Activated CD4-positive, alpha-beta T cell treated with anti-CD3 and anti-CD28 coated beads for 36 hours (primary cell): Measurements from ENCODE around the gene RARS1. TPM values are rescaled to one million over a fixed set of nuclear protein-coding genes. Genes with fewer than 3 reads are reported as not detected.

Experiments used
- ATAC-seq: fragments of 200-7000 bp; cut with Tn5 transposase; one replicate; pipeline ENCODE4 v1.10.0; 2021; ENCODE audit warnings: mild to moderate bottlenecking, moderate library complexity
- CTCF ChIA-PET: fragments of 350-600 bp; sonication (Branson Sonifier 250); formaldehyde crosslinking; loops from one replicate; lab custom pipeline; 2021; ENCODE audit warnings: antibody characterized with exemption; lab: Charles Lee
- POLR2A ChIA-PET: fragments of 350-600 bp; sonication (Branson Sonifier 250); formaldehyde crosslinking; loops from one replicate; lab custom pipeline; 2021; ENCODE audit warnings: antibody characterized with exemption, inconsistent platforms; lab: Charles Lee
- DNase-seq: peaks from one replicate; pipeline ENCODE4 v3.0.0-alpha.2; 2020
- H3K27ac Mint-ChIP-seq: one replicate; pipeline ENCODE4 v1.8.0; 2021; ENCODE audit warnings: mixed read lengths
- H3K27me3 Mint-ChIP-seq: one replicate; pipeline ENCODE4 v1.8.0; 2021; ENCODE audit warnings: mixed read lengths
- H3K36me3 Mint-ChIP-seq: one replicate; pipeline ENCODE4 v1.8.0; 2021; ENCODE audit warnings: low read depth, mixed read lengths
- H3K4me1 Mint-ChIP-seq: one replicate; pipeline ENCODE4 v1.8.0; 2021; ENCODE audit warnings: mixed read lengths
- H3K4me3 Mint-ChIP-seq: one replicate; pipeline ENCODE4 v1.8.0; 2021; ENCODE audit warnings: mild to moderate bottlenecking, moderate library complexity, mixed read lengths
- H3K9me3 Mint-ChIP-seq: one replicate; pipeline ENCODE4 v1.8.0; 2021; ENCODE audit warnings: low read depth, mixed read lengths
- intact Hi-C, 2 experiments: fragments of 100-400 bp; cut with DNase I in 1 of 2; cut with micrococcal nuclease in 1 of 2; formaldehyde crosslinking; loops; one replicate each; pipeline versions ENCODE4 v1.14.2 to v1.15.1; 2022 to 2024; cut with DNase I, micrococcal nuclease
- total RNA-seq, 2 experiments: library from RNA; stranded (reverse); gene quantifications; one replicate each; pipeline ENCODE4 v1.2.3, GENCODE V29; 2021

Gene RARS1
- 100 to 1,000 TPM; 127 to 135 TPM for total RNA-seq

DNA sequence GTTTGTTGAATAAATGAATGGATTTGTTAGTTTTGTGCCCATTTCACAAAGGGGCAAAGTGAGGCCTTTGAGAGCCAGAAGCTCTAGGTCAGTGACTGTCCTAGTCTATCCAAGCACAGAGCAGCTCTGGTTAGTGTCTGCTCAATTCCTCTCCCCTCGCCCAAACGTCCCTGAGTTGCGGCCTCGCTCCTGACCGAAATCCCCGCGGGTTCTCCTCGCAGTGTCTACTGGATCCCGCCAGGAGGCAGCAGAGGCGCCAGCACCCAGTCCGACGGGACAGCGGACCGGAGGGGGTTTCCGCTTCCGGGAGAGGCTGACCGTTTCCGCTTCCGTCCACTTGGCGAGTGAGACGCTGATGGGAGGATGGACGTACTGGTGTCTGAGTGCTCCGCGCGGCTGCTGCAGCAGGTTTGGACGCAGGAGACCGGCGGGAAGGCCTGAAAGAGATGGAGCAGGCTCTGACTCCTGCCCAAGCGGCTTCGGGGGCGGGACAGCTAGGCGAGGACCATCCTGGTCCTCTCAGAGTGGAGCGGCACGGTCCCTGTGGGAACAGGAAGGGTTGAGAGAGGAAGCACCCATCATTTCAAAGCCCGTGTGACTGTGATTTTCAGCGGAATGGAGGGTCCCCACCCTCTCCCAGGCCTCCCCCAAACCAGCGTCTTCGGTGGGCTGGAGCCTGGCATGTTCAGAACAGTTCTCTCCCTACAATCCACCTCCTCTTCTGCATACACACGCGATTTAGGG is at the start of gene RARS1:
Gene RARS1, plus strand, starts transcription at position 336 of the 744 bp plus-strand sequence. Its CDS starts 28 bp downstream, at position 364.
- POLR2A ChIA-PET: interaction anchor here (0.6 to 1.0 kb wide), 3 partner anchors 88 to 205 kb away, joined by 3 to 9 read pairs (median 4); partner anchors contain the start of gene PANK3
- Mint-ChIP-seq H3K9me3 (no peaks in the 10 kb centered on the region), H3K27me3 (no peaks in the 10 kb centered on the region), H3K4me1 (peaks cover 36% of the 10 kb centered on the region), H3K4me3 (peak within 1 kb of the TSS; percentile 100), H3K27ac (peak within 1 kb of the TSS; percentile 97), H3K36me3 (peaks cover 29% of the 10 kb centered on the region)
- CTCF ChIA-PET: interaction anchor here (0.6 to 1.6 kb wide), 9 partner anchors 11 to 217 kb away, joined by 3 to 13 read pairs (median 3); partner anchors contain the start of gene PANK3
- DNase-seq: peak; percentile 94
- intact Hi-C loops: loop anchor here (1.0 to 5.0 kb wide), 7 partner anchors 93 to 1097 kb away; partner anchors contain the start of genes PANK3 (in 2 of the 2), SPDL1 (in 2 of the 2) and WWC1 (in 1 of the 2)
- peak; percentile 92 for ATAC-seq

DNA sequence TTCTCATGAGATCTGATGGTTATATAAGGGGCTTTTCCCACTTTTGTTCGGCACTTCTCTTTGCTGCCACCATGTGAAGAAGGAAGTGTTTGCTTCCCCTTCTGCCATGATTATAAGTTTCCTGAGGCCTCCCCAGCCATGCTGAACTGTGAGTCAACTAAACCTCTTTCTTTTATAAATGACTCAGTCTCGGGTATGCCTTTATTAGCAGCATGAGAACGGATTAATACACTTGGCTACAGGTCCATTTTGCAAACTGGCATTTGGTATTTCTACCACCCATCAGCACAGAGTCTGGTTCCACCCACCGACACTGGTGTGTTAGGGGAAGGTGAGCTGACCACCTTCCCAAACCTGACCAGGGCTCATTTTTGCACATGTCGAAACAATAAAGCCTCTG is 47.9 kb upstream of the RARS1 start:
- Mint-ChIP-seq H3K36me3 (no peaks in the 10 kb centered on the region), H3K4me3 (no peak overlapping the region), H3K9me3 (no peaks in the 10 kb centered on the region), H3K4me1 (no peaks in the 10 kb centered on the region), H3K27me3 (peaks cover 2% of the 10 kb centered on the region), H3K27ac (no peak overlapping the region)
- ATAC-seq: no peak
- ChIA-PET CTCF (interaction anchor here (0.7 kb wide), 1 partner anchor 124 kb away, joined by 3 read pairs; no protein-coding TSS in a partner anchor), POLR2A (no interaction called here)
- DNase-seq: no peak
- intact Hi-C loops: loop anchor here in 1 of 2 experiments (5.0 kb wide), 1 partner anchor 171 kb away; no protein-coding TSS in a partner anchor

DNA sequence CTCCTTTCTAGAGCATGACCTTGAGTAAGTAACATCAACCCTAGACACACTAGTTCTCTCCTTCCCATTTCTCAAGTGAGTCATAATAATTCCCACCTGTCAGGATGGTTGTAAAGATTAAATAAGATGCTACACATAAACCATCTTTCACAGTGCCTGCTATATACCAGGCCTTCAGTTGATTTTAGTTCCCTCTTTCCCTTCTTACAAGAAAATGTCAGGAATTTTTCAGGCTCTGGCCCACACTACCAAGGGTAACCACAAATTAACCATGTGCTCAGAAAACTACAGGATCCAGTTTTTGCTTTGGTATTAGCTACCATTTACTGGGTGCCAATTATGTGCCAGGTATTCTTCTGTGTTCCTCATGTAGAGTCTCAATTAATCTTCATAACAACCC is 42.7 kb upstream of the RARS1 start:
- Mint-ChIP-seq H3K4me3 (no peak overlapping the region), H3K36me3 (no peaks in the 10 kb centered on the region), H3K9me3 (no peaks in the 10 kb centered on the region), H3K27ac (no peak overlapping the region), H3K4me1 (no peaks in the 10 kb centered on the region), H3K27me3 (no peaks in the 10 kb centered on the region)
- intact Hi-C loops: no loop called here
- DNase-seq: no peak
- ChIA-PET POLR2A (no interaction called here), CTCF (no interaction called here)
- ATAC-seq: no peak

DNA sequence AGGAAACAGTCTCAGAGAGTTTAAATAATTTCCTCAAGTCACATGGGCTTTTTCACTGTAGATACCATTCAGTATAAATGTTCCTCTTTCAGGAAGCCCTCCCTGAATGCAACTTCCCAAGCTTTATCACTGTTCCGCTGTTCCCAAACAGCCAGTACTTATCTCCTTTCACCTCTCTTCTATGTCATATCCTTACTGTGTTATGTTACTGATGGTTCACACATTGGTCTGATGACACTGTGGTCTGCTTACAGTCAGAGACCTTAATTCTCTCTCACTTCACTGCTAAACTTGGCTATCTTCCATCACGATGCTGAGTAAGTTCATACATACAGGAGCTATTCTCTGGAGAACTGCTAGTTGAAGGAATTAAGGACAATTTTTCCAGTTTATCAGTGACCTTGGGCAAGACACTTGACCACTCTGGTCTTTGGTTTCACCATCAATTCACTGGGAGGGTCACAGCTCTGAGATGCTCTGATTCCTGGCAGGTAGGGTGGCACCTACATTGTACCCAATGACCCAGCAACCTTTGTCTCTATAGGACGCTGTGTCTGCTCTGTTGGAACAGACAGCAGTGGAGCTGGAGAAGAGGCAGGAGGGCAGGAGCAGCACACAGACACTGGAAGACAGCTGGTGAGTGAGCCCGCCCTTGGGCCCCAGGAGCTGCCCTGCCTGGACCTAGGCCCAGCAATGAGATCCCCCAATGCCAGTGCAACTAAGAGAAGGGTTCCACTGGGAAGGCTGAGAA is 42.1 kb upstream of the RARS1 start:
- intact Hi-C loops: no loop called here
- Mint-ChIP-seq H3K4me1 (no peaks in the 10 kb centered on the region), H3K27ac (no peak overlapping the region), H3K9me3 (no peaks in the 10 kb centered on the region), H3K4me3 (no peak overlapping the region), H3K27me3 (no peaks in the 10 kb centered on the region), H3K36me3 (no peaks in the 10 kb centered on the region)
- DNase-seq (no peak), ATAC-seq (no peak)
- POLR2A ChIA-PET: no interaction called here
- CTCF ChIA-PET: no interaction called here

DNA sequence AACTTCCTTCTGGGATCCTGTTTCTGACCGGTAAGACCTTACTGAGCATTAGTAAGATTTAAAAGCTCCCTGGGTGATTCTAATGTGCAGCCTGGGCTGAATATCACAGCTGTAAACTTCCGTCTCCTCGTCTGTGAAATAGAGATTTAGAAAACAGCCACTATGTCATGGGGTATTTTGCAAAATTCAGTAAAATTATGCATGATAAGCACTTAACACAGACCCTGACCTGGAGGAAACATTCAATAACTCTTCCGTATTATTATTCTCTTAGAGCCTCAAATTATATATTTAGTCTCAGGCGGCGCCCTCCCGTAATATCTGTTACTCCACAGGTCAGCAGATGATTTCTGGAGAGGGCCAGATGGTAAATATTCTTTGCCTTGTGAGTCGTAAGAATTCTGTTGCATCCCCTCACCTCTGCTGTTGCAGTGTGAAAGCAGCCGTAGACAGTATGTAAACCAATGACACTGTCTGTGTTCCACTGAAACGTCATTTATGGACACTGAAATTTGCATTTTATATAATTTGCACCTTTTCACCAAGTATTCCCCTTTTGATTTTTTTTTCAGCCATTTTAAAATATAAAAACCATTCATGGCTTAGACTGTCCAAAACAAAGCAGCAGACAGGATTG is 39.2 kb upstream of the RARS1 start:
- POLR2A ChIA-PET: interaction anchor here (0.6 kb wide), 1 partner anchor 314 kb away, joined by 3 read pairs; no protein-coding TSS in a partner anchor
- H3K27ac Mint-ChIP-seq: no peak overlapping the region

DNA sequence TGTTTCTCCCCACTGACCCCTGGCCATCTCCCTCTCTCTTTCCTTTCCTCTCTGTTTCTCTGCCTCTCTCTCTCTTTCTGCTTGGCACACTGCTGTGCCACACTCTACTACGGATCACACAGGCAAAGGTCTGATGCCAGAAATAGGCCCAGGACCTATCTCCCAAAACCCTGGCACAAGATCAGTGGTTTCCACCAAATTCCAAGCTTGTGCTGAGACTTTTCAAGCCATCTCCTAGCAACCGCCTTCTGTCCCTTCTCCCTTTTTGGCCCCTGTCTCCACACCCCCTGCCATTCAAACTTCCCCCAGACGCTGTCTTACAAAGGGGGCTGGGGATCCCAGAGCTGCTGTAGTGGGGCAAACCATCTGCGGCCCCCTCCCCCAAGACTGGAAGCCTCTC is 38.5 kb upstream of the RARS1 start:
- no peaks in the 10 kb centered on the region for H3K9me3 Mint-ChIP-seq
- CTCF ChIA-PET: no interaction called here
- no peak overlapping the region for H3K27ac Mint-ChIP-seq
- ATAC-seq: no peak
- no peaks in the 10 kb centered on the region for H3K4me1 Mint-ChIP-seq
- POLR2A ChIA-PET: no interaction called here
- intact Hi-C loops: no loop called here
- no peak overlapping the region for H3K4me3 Mint-ChIP-seq
- no peaks in the 10 kb centered on the region for H3K27me3 Mint-ChIP-seq
- no peaks in the 10 kb centered on the region for H3K36me3 Mint-ChIP-seq
- no peak for DNase-seq

More for the DNA sequence above, 39.2 kb upstream of the RARS1 start:
- ATAC-seq (no peak), DNase-seq (no peak)
- intact Hi-C loops: no loop called here
- Mint-ChIP-seq H3K4me1 (no peaks in the 10 kb centered on the region), H3K4me3 (no peak overlapping the region), H3K27me3 (no peaks in the 10 kb centered on the region), H3K9me3 (no peaks in the 10 kb centered on the region), H3K36me3 (no peaks in the 10 kb centered on the region)
- CTCF ChIA-PET: no interaction called here

DNA sequence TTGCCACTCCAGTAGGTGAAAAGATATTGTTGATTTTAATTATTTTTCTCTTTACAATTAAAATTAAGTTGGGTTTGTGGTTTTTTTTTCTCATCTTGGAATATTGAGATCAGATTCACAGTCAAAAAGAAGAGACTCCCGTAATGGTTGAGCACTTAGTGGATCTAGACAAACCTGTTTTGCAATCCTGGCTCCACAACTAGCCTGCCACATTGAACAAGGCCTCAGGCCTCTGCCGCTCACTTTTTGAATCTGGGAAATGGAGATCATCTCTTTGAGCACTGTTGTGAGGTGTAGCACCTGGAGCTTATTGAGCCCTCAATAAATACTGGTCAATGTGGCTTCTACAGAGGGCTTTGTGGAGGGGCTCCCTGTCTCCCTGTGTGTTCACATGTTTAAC is 37.1 kb upstream of the RARS1 start:
- DNase-seq (no peak), ATAC-seq (no peak)
- no peaks in the 10 kb centered on the region for H3K36me3 Mint-ChIP-seq
- no peaks in the 10 kb centered on the region for H3K4me1 Mint-ChIP-seq
- no peak overlapping the region for H3K4me3 Mint-ChIP-seq
- no peaks in the 10 kb centered on the region for H3K27me3 Mint-ChIP-seq
- ChIA-PET CTCF (no interaction called here), POLR2A (no interaction called here)
- intact Hi-C loops: no loop called here
- H3K27ac Mint-ChIP-seq: no peak overlapping the region
- no peaks in the 10 kb centered on the region for H3K9me3 Mint-ChIP-seq

DNA sequence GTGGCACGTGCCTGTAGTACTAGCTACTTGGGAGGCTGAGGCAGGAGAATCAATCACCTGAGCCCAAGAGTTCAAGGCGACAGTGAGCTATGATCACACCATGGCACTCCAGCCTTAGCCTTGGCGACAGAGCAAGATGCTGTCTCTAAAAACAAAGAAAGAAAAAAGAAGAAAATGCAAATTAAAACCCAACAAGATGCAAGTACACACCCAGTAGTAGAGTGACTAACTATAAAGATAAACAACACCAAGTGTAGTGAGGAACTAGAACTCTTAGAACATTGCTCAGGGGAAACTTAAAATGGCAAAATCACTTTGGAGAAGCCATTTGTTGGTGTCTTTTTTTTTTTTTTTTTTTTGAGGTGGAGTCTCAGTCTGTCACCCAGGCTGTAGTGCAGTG is 34.7 kb upstream of the RARS1 start:
- H3K27me3 Mint-ChIP-seq: no peaks in the 10 kb centered on the region
- H3K4me3 Mint-ChIP-seq: no peak overlapping the region
- ChIA-PET POLR2A (no interaction called here), CTCF (no interaction called here)
- intact Hi-C loops: no loop called here
- H3K27ac Mint-ChIP-seq: no peak overlapping the region
- no peaks in the 10 kb centered on the region for H3K9me3 Mint-ChIP-seq
- H3K4me1 Mint-ChIP-seq: no peaks in the 10 kb centered on the region
- ATAC-seq: no peak
- H3K36me3 Mint-ChIP-seq: no peaks in the 10 kb centered on the region
- DNase-seq: no peak

DNA sequence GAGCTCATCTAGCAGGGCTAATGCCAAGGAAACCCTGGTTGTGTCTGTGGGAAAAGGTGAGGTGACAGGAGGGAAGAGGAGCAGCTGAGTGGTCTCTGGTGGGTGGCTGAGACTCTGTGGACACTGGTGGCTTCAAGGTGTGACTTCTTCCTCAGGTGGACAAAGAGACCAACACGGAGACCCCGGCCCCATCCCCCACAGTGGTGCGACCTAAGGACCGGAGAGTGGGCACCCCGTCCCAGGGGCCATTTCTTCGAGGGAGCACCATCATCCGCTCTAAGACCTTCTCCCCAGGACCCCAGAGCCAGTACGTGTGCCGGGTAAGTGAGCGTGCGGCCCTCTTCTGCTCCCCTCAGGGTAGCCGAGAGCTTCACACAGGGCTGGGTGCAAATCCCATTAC is 31.1 kb upstream of the RARS1 start:
- H3K27ac Mint-ChIP-seq: no peak overlapping the region
- no peaks in the 10 kb centered on the region for H3K4me1 Mint-ChIP-seq
- POLR2A ChIA-PET: no interaction called here
- H3K36me3 Mint-ChIP-seq: no peaks in the 10 kb centered on the region
- no peak overlapping the region for H3K4me3 Mint-ChIP-seq
- peaks cover 2% of the 10 kb centered on the region for H3K9me3 Mint-ChIP-seq
- intact Hi-C loops: no loop called here
- DNase-seq (no peak), ATAC-seq (no peak)
- H3K27me3 Mint-ChIP-seq: no peaks in the 10 kb centered on the region
- CTCF ChIA-PET: no interaction called here

DNA sequence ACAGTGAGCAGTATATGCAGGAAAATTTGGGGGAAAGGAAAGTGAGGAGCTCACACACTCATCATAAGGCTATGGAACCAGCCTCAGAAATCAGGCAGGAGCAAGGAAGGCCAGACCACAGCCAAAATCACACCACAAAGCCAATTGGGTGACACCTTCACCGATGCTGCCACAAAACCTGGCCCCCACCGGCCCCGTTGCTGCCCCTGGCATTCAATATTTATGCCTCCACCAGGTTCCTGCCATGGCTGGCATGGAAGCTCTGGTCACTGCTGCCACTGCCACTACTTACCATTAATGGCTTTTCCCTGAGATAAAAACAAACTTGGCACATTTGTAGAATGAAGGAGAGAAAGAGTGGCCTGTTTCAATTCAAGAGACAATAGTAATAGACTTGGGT is 28.7 kb upstream of the RARS1 start:
- H3K36me3 Mint-ChIP-seq: no peaks in the 10 kb centered on the region
- no peaks in the 10 kb centered on the region for H3K27me3 Mint-ChIP-seq
- POLR2A ChIA-PET: no interaction called here
- no peak for ATAC-seq
- intact Hi-C loops: no loop called here
- H3K9me3 Mint-ChIP-seq: peaks cover 2% of the 10 kb centered on the region
- DNase-seq: no peak
- no peak overlapping the region for H3K27ac Mint-ChIP-seq
- CTCF ChIA-PET: interaction anchor here (0.6 to 0.7 kb wide), 2 partner anchors 142 to 209 kb away, joined by 3 to 4 read pairs; no protein-coding TSS in a partner anchor
- H3K4me3 Mint-ChIP-seq: no peak overlapping the region
- no peaks in the 10 kb centered on the region for H3K4me1 Mint-ChIP-seq

DNA sequence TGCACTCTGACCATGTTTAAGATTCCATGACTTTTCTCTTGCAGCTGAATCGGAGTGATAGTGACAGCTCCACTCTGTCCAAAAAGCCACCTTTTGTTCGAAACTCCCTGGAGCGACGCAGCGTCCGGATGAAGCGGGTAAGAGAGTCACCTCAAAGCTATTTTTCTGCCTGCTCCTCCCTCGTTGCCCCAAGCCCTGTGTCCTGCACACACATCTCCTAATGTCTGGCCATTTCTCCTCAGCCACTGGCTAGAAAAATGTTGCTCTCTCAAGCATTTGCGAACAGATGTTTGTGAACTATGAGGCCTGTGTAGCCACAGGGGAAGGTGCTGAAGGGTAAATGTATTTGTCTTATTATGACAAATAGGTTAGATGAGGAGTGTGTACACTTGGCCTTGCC is 25.7 kb upstream of the RARS1 start:
- peaks cover 2% of the 10 kb centered on the region for H3K9me3 Mint-ChIP-seq
- ATAC-seq (no peak), DNase-seq (no peak)
- H3K4me1 Mint-ChIP-seq: no peaks in the 10 kb centered on the region
- H3K4me3 Mint-ChIP-seq: no peak overlapping the region
- CTCF ChIA-PET: interaction anchor here (0.6 kb wide), 1 partner anchor 1871 kb away, joined by 3 read pairs; no protein-coding TSS in a partner anchor
- H3K27ac Mint-ChIP-seq: no peak overlapping the region
- POLR2A ChIA-PET: no interaction called here
- intact Hi-C loops: no loop called here
- no peaks in the 10 kb centered on the region for H3K36me3 Mint-ChIP-seq
- no peaks in the 10 kb centered on the region for H3K27me3 Mint-ChIP-seq
